Nephron (organoid): ENCODE data around the gene SMTN.
A peak's percentile ranks its signal among the peaks of the same experiment; 100 is the strongest.

Experiments used
- H3K27ac Mint-ChIP-seq, 3 experiments: 2 replicates each; pipeline ENCODE4 v1.8.0; 2020; ENCODE audit warnings: mixed read lengths in 3 of 3, mild to moderate bottlenecking in 2 of 3, moderate library complexity in 1 of 3
- H3K27me3 Mint-ChIP-seq: 2 replicates; pipeline ENCODE4 v1.8.0; 2021; ENCODE audit warnings: low read depth, mild to moderate bottlenecking, moderate library complexity, mixed read lengths
- H3K36me3 Mint-ChIP-seq: 2 replicates; pipeline ENCODE4 v1.8.0; 2020; ENCODE audit warnings: low read depth, mixed read lengths
- H3K4me1 Mint-ChIP-seq: 2 replicates; pipeline ENCODE4 v1.8.0; 2020; ENCODE audit warnings: mixed read lengths
- H3K4me3 Mint-ChIP-seq, 3 experiments: 2 replicates each; pipeline ENCODE4 v1.8.0; 2020; ENCODE audit warnings: mild to moderate bottlenecking in 3 of 3, mixed read lengths in 3 of 3, moderate library complexity in 2 of 3
- H3K9me3 Mint-ChIP-seq: 2 replicates; pipeline ENCODE4 v1.8.0; 2020; ENCODE audit warnings: mixed read lengths
- CTCF ChIP-seq, 3 experiments: fragments of 200-600 bp; sonication (generic); IDR thresholded peaks; one replicate each; pipeline ENCODE4 v1.5.0; 2021; ENCODE audit warnings: antibody characterized with exemption in 3 of 3; ENCODE audit not compliant: unreplicated experiment in 3 of 3

Gene SMTN

GRCh38 chr22:31119026-31119717, 38.1 kb downstream of the SMTN start:
- H3K36me3 Mint-ChIP-seq: no peaks in the 10 kb centered on the region
- TF ChIP-seq CTCF (IDR thresholded peaks at IDR 0.05; ENCODE audit: unreplicated experiment in 3 of 3): no peak
- H3K27me3 Mint-ChIP-seq: peaks cover 9% of the 10 kb centered on the region
- H3K9me3 Mint-ChIP-seq: no peaks in the 10 kb centered on the region
- peaks cover 22% of the 10 kb centered on the region for H3K4me1 Mint-ChIP-seq
- peak overlapping the region in 1 of 3 experiments; percentile 11 for H3K27ac Mint-ChIP-seq
- peak overlapping the region in 1 of 3 experiments; percentile 29 for H3K4me3 Mint-ChIP-seq

GRCh38 chr22:31120230-31120629, 39.1 kb downstream of the SMTN start:
- Mint-ChIP-seq H3K27ac (peak overlapping the region in 1 of 3 experiments; percentile 70), H3K36me3 (no peaks in the 10 kb centered on the region), H3K4me3 (no peak overlapping the region), H3K9me3 (no peaks in the 10 kb centered on the region), H3K4me1 (peaks cover 22% of the 10 kb centered on the region), H3K27me3 (peaks cover 11% of the 10 kb centered on the region)
- no peak for TF ChIP-seq CTCF (IDR thresholded peaks at IDR 0.05; ENCODE audit: unreplicated experiment in 3 of 3)

GRCh38 chr22:31120642-31121041, 39.5 kb downstream of the SMTN start:
- H3K4me1 Mint-ChIP-seq: peaks cover 22% of the 10 kb centered on the region
- peak overlapping the region in 1 of 3 experiments; percentile 70 for H3K27ac Mint-ChIP-seq
- H3K9me3 Mint-ChIP-seq: no peaks in the 10 kb centered on the region
- H3K4me3 Mint-ChIP-seq: no peak overlapping the region
- peaks cover 11% of the 10 kb centered on the region for H3K27me3 Mint-ChIP-seq
- no peaks in the 10 kb centered on the region for H3K36me3 Mint-ChIP-seq
- no peak for TF ChIP-seq CTCF (IDR thresholded peaks at IDR 0.05; ENCODE audit: unreplicated experiment in 3 of 3)

- H3K36me3 Mint-ChIP-seq: no peaks in the 10 kb centered on the region
- H3K4me3 Mint-ChIP-seq: no peak overlapping the region
- H3K9me3 Mint-ChIP-seq: no peaks in the 10 kb centered on the region
- H3K27me3 Mint-ChIP-seq: peaks cover 11% of the 10 kb centered on the region
- peaks cover 22% of the 10 kb centered on the region for H3K4me1 Mint-ChIP-seq
- peak overlapping the region in 1 of 3 experiments; percentile 5 for H3K27ac Mint-ChIP-seq
- no peak for TF ChIP-seq CTCF (IDR thresholded peaks at IDR 0.05; ENCODE audit: unreplicated experiment in 3 of 3)
Measured at GRCh38 chr22:31121403-31121802, 40.3 kb downstream of the SMTN start.

- no peak for TF ChIP-seq CTCF (IDR thresholded peaks at IDR 0.05; ENCODE audit: unreplicated experiment in 3 of 3)
- Mint-ChIP-seq H3K27me3 (peaks cover 11% of the 10 kb centered on the region), H3K4me3 (peak overlapping the region; percentile 56 to 65 (median 59)), H3K36me3 (no peaks in the 10 kb centered on the region), H3K9me3 (no peaks in the 10 kb centered on the region), H3K27ac (peak overlapping the region in 1 of 3 experiments; percentile 58), H3K4me1 (peaks cover 22% of the 10 kb centered on the region)
Measured at GRCh38 chr22:31122196-31122531, 41.0 kb downstream of the SMTN start.
